NCI-H345 treated with DMSO at 0.1 percent for 48 hours (cell line): Measurements from ENCODE around the gene C19orf33.
"Not testable (repeated sequence)": the region's sequence is repeated elsewhere in the genome, so short reads cannot be mapped to it uniquely, and the experiment has no call there.

Experiments
- DNase-seq: peaks from one replicate; lab custom pipeline; 2025; ENCODE audit not compliant: unreplicated experiment; lab: John Stamatoyannopoulos, UW

The C19orf33 gene

DNA sequence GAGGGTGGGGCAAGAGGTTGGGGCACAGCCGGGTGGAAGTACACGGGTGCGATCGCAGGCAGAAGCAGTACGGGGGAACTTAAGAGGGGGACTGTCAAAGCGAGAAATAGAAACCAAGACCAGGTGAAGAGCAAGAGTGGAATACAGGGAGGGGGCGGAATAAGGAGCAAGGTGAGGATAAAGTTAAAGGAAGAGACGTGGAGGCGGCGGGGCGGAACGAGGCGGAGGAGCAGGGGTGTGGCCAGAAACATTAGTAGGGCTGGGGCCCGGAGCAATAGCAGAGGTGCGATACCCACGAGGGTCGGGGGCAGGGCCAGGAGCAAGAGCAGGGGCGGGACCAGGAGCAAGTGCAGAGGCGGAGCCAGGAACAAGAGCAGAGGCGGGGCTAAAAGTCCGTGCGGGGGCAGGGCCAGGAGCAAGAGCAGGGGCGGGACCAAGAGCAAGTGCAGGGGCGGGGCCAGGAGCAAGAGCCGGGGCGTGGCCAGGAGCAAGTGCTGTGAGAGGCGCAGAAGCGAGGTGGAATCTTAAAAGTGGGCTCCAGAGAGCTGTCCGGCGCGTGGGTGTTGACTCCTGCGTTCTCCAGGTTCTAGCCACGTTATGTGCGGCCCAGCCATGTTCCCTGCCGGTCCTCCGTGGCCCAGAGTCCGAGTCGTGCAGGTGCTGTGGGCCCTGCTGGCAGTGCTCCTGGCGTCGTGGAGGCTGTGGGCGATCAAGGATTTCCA, 32.7 kb downstream of the C19orf33 start:
- peak; percentile 100 for DNase-seq

DNA sequence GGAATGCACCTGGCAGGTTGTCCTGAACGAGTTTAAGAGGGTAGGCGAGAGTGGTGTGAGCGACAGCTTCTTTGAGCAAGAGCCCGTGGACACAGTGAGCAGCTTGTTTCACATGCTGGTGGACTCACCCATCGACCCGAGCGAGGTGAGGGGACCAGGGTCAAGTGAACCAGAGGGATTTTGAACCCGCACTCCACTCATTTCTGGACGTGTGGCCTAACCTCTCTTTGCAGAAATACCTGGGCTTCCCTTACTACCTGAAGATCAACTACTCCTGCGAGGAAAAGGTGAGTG, 33.3 kb downstream of the C19orf33 start:
- no peak for DNase-seq

- not testable (repeated sequence) for DNase-seq
Measured at GRCh38 chr19:38339011-38339410, 35.0 kb downstream of the C19orf33 start.

DNA sequence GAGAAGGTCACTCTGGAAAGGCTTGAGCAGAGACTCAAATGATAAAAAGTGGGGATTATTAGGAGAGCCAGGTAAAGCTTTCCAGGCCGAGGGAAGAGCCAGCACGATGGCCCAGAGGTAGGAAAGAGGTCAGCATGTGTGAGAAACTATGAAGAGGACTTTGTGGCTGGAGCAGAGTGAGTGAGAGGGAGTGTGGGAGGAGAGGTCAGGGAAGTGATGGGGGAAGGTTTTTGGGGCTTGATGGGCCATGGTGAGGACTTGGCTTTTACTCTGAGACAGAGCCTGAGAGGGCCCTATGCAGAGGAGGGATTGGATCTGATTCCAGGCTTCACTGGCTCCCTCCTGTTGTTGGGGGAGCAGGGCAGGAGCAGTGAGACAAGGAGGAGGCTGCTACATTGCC, 36.9 kb downstream of the C19orf33 start:
- no peak for DNase-seq

- no peak for DNase-seq
Measured at GRCh38 chr19:38346837-38347236, 42.8 kb downstream of the C19orf33 start.

DNA sequence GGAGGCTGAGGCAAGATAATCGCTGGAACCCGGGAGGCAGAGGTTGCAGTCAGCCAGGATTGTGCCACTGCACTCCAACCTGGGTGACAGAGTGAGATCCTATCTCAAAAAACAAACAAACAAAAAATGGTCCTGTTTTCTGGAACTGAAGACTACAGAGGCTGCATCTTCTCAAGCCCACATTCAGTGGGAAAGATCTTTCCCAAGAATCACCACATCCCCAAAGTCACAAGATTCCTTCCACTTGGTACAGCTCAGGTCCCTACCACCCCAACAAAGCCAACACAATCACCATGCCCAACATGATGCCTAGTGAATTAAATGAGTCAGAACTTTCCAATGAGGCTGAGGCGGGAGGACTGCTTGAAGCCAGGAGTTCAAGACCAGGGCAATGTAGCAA, 46.8 kb downstream of the C19orf33 start:
- no peak for DNase-seq

DNA sequence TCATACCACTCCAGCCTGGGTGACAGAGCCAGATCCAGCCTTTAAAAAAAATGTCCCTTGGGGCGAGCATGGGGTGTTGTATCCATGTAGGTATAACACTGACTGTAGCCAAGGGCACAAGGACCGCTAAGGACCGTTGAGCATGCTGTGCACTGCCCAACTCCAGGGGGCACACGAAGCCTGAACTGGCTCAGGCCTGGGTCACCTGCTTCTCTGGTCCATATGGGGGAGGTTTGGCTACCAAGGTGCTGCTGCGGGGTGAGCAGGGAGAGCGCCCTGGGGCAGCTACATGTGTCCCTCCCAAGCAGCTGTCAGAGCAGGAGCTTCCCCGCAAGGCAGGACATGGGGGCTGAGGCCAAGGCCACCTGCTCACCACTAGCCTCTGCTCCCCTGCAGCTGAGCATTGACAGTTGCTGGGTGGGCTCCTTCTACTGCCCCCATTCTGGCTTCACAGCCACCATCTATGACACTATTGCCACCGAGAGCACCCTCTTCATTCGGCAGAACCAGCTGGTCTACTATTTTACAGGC, 47.9 kb downstream of the C19orf33 start:
- no peak for DNase-seq

DNA sequence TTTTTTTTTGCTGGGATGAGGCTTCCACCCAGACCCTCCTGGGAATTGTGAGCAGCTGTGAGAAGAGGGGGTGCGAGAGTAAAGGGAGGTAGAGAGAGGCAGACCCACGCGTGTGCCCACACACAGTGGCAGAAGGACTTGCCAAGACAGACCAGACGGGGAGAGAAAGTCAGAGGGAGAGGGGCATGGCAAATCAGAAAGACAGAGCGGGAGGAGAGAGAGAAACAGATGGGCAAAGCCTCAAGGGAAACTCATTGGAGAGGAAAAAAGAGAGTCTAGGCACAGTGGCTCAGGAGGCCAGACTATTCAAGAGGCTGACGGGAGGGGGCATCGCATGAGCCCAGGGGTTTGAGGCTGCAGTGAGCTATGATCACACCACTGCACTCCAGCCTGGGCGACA, 48.6 kb downstream of the C19orf33 start:
- DNase-seq = no peak
